HG03060 (cell line): ENCODE results near the gene DDX25.

Source experiments
- ATAC-seq: cut with Tn5 transposase; IDR thresholded peaks from one replicate; pipeline ENCODE4 v1.9.1; 2021; ENCODE audit warnings: low read depth, moderate number of reproducible peaks; ENCODE audit not compliant: unreplicated experiment

The DDX25 gene

GRCh38 chr11:125948278-125949051 is 44.2 kb downstream of the DDX25 start:
- no peak for ATAC-seq

GRCh38 chr11:125949271-125950177 is 45.2 kb downstream of the DDX25 start:
- ATAC-seq, result no peak

DNA sequence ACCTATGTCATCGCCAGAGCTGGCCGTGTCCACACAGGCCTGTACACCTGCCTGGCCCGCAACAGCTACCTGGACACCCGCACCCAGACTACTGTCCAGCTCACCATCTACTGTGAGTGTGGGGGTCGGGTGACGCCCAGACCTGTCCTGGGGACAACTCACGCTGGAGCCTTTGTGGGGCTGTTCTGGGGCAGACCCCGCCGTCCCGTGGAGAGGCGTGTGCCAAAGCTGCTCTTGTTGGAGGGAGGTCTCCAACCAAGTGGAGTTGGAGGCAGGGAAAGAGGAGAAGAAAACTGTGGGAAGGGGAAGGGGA is 45.8 kb downstream of the DDX25 start:
- no peak for ATAC-seq

- ATAC-seq, result no peak
These were observed 46.7 kb downstream of the DDX25 start for GRCh38 chr11:125950696-125951651.

DNA sequence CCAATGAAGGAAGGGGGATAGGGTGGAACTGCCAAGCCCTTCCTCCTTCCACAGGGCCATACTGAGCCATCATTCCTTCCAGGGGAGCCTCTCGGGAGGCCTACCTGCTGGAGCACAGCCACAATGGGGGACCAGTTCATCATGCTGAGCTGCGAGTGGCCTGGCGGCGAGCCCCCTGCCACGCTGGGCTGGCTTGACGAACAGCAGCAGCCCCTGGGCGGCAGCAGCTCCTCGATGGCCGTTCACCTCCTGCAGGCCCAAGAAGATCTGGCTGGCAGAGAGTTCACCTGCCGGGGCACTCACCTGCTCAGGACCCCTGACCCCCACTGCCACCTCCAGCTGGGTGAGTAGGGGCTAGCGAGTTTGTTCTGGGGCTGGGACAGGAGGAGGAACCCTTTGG is 47.4 kb downstream of the DDX25 start:
- ATAC-seq, result no peak

- ATAC-seq, result no peak
These were observed 48.3 kb downstream of the DDX25 start for GRCh38 chr11:125952559-125952958.

- ATAC-seq, result no peak
These were observed 48.7 kb downstream of the DDX25 start for GRCh38 chr11:125952973-125953372.

DNA sequence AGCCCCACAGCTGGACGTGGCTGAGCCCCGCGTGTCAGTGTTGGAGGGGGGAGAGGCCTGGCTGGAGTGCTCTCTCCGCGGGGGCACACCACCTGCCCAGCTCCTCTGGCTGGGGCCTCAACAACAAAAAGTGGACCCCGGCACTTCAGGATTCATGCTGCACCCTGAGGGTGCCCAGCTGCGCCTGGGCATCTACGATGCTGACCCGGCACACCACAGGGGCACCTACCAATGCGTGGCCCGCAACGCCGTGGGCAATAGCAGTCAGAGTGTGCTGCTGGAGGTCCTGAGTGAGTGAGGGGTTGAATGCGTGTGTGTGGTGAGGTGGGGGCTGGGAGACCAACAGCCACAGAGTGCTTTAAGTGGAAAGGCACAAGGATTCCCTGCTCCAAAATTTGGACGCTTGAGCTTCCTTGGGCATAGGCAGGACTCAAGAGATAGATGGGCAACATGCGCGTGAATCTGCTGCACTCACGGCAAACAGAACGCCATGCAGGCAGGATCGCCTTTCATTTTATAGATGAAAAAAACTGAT is 49.2 kb downstream of the DDX25 start:
- ATAC-seq, result no peak

- no peak for ATAC-seq
These were observed 50.0 kb downstream of the DDX25 start for GRCh38 chr11:125954123-125954944.

DNA sequence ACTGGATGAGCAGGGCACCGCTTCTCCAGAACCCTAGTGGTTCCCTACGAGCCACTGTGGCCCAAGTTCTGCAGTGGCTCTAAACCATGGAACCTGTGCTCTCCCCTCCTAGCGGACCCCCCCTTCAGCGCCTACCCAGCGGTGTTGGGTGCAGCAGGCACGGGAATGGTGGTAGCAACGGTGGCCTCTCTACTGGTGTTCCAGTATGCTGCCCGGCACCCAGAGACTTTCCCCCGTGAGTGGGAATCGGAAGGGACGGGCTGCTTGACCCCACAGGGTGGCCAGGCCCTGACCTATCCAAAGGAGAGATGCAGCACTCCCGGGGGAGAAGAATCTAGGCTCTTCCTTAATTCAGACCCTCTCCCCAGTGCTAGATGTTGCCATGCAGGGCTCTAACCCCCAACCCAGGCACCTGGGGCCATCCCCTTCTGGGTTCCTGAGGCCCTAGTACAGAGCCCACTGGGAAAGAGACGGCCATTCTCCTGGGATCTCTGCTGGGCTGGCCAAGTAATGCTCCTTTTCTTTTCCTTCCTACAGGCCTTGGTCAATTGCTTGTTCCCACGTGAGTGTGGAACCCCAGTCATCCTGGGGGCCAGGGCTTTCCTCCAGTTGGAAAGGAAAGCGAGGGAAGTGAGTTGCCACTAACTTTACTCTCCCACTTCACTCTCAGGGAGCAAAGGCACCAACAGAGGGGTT is 50.8 kb downstream of the DDX25 start:
- no peak for ATAC-seq

DNA sequence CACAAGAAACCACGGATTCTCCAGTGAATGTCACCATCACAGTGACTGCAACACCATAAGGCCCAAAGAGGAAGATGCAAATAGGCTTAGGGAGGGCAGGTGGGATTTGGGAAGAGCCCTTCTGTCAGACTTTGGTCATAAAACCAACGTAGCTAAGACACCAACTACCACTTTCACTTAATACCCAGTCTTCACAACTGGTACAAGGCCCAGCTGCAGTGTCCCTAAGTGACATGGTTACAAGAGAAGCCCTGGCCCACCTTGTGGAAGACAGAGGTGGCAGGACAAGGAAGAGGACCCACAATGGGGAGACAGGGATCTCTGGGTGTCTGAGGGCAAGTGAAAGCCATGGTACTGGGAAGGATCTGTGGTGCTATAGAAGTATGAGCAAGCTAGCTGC is 51.5 kb downstream of the DDX25 start:
- no peak for ATAC-seq

- no peak for ATAC-seq
These were observed 52.3 kb downstream of the DDX25 start for GRCh38 chr11:125956391-125957134.

DNA sequence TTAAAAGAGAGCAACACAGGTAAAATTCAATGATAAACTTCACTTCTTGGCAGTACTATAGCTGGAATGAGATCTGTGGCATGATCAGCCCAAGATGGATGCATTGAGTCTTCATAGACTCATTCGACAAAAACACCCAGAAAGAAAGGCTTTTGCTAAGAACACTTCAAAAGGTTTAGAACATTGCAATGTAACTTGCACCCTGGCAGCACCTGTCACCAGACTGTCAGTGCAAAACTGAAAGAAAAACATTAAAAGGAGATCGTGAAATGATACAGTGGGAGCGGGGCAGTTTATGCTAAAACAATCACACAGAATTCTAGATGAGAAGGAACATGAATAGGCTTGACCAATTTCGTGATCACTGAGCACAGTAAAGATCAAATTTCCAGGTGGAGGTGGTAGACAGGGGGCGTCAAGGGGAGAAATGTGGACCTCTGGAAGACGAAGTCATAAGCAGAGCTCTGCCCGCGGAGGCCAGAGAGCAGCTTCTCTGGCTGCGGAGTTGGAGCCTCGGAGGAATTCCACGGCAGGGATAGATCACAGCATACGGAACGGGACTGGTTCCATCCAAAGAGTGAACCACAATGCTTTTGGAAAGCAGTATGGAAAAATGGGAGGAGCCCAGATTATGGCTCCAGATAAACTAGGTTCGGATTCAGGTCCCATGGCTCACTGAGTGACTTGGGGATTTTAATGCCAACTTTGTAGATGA is 53.5 kb downstream of the DDX25 start:
- no peak for ATAC-seq

- no peak for ATAC-seq
These were observed 54.6 kb downstream of the DDX25 start for GRCh38 chr11:125958872-125959400.

- ATAC-seq, result no peak
These were observed 55.2 kb downstream of the DDX25 start for GRCh38 chr11:125959511-125959910.

GRCh38 chr11:125959931-125960330 is 55.6 kb downstream of the DDX25 start:
- no peak for ATAC-seq

- no peak for ATAC-seq
These were observed 56.5 kb downstream of the DDX25 start for GRCh38 chr11:125960771-125961170.
